SK-N-MC (cell line): Measurements from ENCODE around the gene NRCAM.

ENCODE experiments used
- EZH2 ChIP-seq: fragments of 200-600 bp; sonication (generic); IDR thresholded peaks from one replicate; pipeline ENCODE4 v1.6.1; 2017; ENCODE audit warnings: antibody characterized with exemption
- FOXP2 ChIP-seq: optimal IDR thresholded peaks from 2 replicates; pipeline ENCODE3; 2011; ENCODE audit warnings: mild to moderate bottlenecking, moderate library complexity; ENCODE audit not compliant: insufficient read depth; ENCODE audit errors: extremely low read length, control extremely low read depth
- POLR2AphosphoS5 ChIP-seq: IDR thresholded peaks from 2 replicates; pipeline ENCODE4 v1.6.1; 2012; ENCODE audit warnings: mild to moderate bottlenecking, low read depth, low read length, borderline replicate concordance

DNA sequence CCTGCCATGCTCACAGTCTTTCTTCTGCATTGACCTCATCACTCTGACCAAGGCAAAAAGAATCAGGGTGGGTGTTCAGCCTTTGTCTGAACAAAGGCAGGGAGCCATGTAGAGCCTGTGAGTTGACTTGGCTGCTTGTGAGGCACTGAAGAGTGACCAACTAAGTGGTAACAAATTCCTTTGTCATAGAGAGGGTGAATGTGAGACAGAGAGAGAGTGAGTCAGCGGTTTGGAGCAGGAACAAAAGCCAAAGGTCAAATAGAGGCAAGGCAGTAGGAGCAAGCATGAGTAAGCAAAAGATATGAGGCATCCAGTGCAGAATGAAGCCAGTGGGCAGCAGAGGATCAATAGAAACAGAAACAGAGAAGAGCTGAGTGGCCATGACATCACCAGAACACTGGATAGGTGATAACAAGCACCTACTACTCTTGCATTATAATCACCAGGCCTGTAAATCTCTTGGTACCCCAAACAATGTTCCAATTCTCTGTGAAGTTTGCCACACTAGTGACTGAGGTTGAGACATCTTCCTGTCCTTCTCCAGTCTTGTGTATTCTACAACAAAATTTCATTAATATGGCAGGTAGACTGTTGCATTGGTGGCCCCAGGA is 209.9 kb downstream of the NRCAM start:
- TF ChIP-seq POLR2AphosphoS5 (no peak), EZH2 (no peak), FOXP2 (no peak)
